ENCODE data around the gene MAPKAPK2.
A peak's percentile ranks its signal among the peaks of the same experiment; 100 is the strongest.

The MAPKAPK2 gene

GRCh38 chr1:206685334-206685768, 646 bp downstream of the MAPKAPK2 start:
- peak; percentile 42 for DNase-seq

- peak; percentile 44 for DNase-seq
These were observed 1.2 kb downstream of the MAPKAPK2 start for GRCh38 chr1:206685769-206686477.

GRCh38 chr1:206686478-206687249, 2.0 kb downstream of the MAPKAPK2 start:
- no peak for DNase-seq

- no peak for DNase-seq
These were observed 2.7 kb downstream of the MAPKAPK2 start for GRCh38 chr1:206687251-206687914.

GRCh38 chr1:206687915-206688442, 3.3 kb downstream of the MAPKAPK2 start:
- no peak for DNase-seq

- no peak for DNase-seq
These were observed 5.8 kb downstream of the MAPKAPK2 start for GRCh38 chr1:206690516-206690915.

GRCh38 chr1:206691604-206692003, 6.9 kb downstream of the MAPKAPK2 start:
- no peak for DNase-seq

GRCh38 chr1:206693029-206693428, 8.3 kb downstream of the MAPKAPK2 start:
- DNase-seq: no peak

GRCh38 chr1:206693592-206693991, 8.9 kb downstream of the MAPKAPK2 start:
- DNase-seq: no peak

- DNase-seq: no peak
These were observed 9.7 kb downstream of the MAPKAPK2 start for GRCh38 chr1:206694171-206695124.

- DNase-seq: no peak
These were observed 11.0 kb downstream of the MAPKAPK2 start for GRCh38 chr1:206695733-206696132.

GRCh38 chr1:206696812-206697585, 12.3 kb downstream of the MAPKAPK2 start:
- DNase-seq: no peak

GRCh38 chr1:206698011-206698410, 13.3 kb downstream of the MAPKAPK2 start:
- no peak for DNase-seq

GRCh38 chr1:206699000-206699586, 14.4 kb downstream of the MAPKAPK2 start:
- no peak for DNase-seq

- no peak for DNase-seq
These were observed 14.9 kb downstream of the MAPKAPK2 start for GRCh38 chr1:206699626-206700025.

- DNase-seq: no peak
These were observed 15.8 kb downstream of the MAPKAPK2 start for GRCh38 chr1:206700445-206701036.

GRCh38 chr1:206702260-206702659, 17.6 kb downstream of the MAPKAPK2 start:
- DNase-seq: no peak

GRCh38 chr1:206702803-206703202, 18.1 kb downstream of the MAPKAPK2 start:
- DNase-seq: no peak

GRCh38 chr1:206703661-206704060, 19.0 kb downstream of the MAPKAPK2 start:
- peak; percentile 62 for DNase-seq

GRCh38 chr1:206704226-206704625, 19.5 kb downstream of the MAPKAPK2 start:
- no peak for DNase-seq

- no peak for DNase-seq
These were observed 20.5 kb downstream of the MAPKAPK2 start for GRCh38 chr1:206705191-206705590.

Measured in stimulated activated CD4-positive, alpha-beta T cell treated with anti-CD3 and anti-CD28 coated beads, Interleukin-4, amount 100 ng/mL, for 24 hours (primary cell).